MCF 10A (cell line): ENCODE results near the gene MXD4. TPM values are rescaled to one million over a fixed set of nuclear protein-coding genes. Genes with fewer than 3 reads are reported as not detected.

Experiments
- BruUV-seq: library from RNA; stranded (reverse); fragments of 400-500 nt; replicated peaks from 2 replicates; lab custom pipeline; 2021; lab: Mats Ljungman, UMichigan
- CTCF ChIA-PET: fragments of 300-600 bp; sonication (Branson Sonifier 250); formaldehyde crosslinking; extraction: SDS; loops from one replicate; lab custom pipeline; 2021; ENCODE audit warnings: antibody characterized with exemption, inconsistent platforms; lab: Yijun Ruan, JAX
- POLR2A ChIA-PET: fragments of 300-600, 350-650 bp; sonication (Branson Sonifier 250); formaldehyde crosslinking; extraction: SDS; loops from one replicate; lab custom pipeline; 2020; ENCODE audit warnings: antibody characterized with exemption, inconsistent platforms; lab: Yijun Ruan, JAX
- DNase-seq: peaks from one replicate; pipeline ENCODE4 v3.0.0-alpha.2; 2018; ENCODE audit not compliant: unreplicated experiment
- H3K27ac Mint-ChIP-seq: one replicate; pipeline ENCODE4 v1.8.0; 2022; ENCODE audit warnings: mild to moderate bottlenecking, low read depth, mixed read lengths; ENCODE audit not compliant: unreplicated experiment
- H3K27me3 Mint-ChIP-seq: one replicate; pipeline ENCODE4 v1.8.0; 2022; ENCODE audit warnings: mixed read lengths; ENCODE audit not compliant: insufficient read depth, unreplicated experiment
- H3K36me3 Mint-ChIP-seq: one replicate; pipeline ENCODE4 v1.8.0; 2022; ENCODE audit warnings: mild to moderate bottlenecking, moderate library complexity, mixed read lengths; ENCODE audit not compliant: insufficient read depth, unreplicated experiment
- H3K4me1 Mint-ChIP-seq: one replicate; pipeline ENCODE4 v1.8.0; 2022; ENCODE audit warnings: mixed read lengths; ENCODE audit not compliant: insufficient read depth, unreplicated experiment
- H3K4me3 Mint-ChIP-seq: one replicate; pipeline ENCODE4 v1.8.0; 2022; ENCODE audit warnings: mild to moderate bottlenecking, moderate library complexity, mixed read lengths; ENCODE audit not compliant: unreplicated experiment
- H3K9me3 Mint-ChIP-seq: one replicate; pipeline ENCODE4 v1.8.0; 2022; ENCODE audit warnings: mixed read lengths; ENCODE audit not compliant: unreplicated experiment
- CTCF ChIP-seq: fragments of 200-600 bp; IDR thresholded peaks from one replicate; pipeline ENCODE4 v1.8.0; 2022; ENCODE audit warnings: antibody characterized with exemption, mild to moderate bottlenecking; ENCODE audit not compliant: unreplicated experiment
- intact Hi-C: fragments of 100-400 bp; cut with micrococcal nuclease; formaldehyde crosslinking; loops from 2 replicates; pipeline ENCODE4 v1.14.1; 2022
- total RNA-seq: library from RNA; stranded (reverse); gene quantifications from 2 replicates; pipeline ENCODE4 v1.2.3, GENCODE V29; 2022

Gene MXD4
- total RNA-seq, 1 experiment from 2014 or later, result 50.2 TPM

GRCh38 chr4:2273657-2274319 lies 11.9 kb upstream of the MXD4 start:
- intact Hi-C loops, result no loop called here
- CTCF ChIA-PET, result no interaction called here
- Mint-ChIP-seq H3K9me3 (no peaks in the 10 kb centered on the region), H3K27ac (no peak overlapping the region), H3K4me1 (no peaks in the 10 kb centered on the region), H3K36me3 (peaks cover 6% of the 10 kb centered on the region), H3K4me3 (no peak overlapping the region), H3K27me3 (no peaks in the 10 kb centered on the region)
- POLR2A ChIA-PET, result no interaction called here
- no TSS peak for BruUV-seq
- TF ChIP-seq CTCF, result no peak
- DNase-seq, result no peak

GRCh38 chr4:2273221-2273620 lies 11.3 kb upstream of the MXD4 start:
- no peak for DNase-seq
- TF ChIP-seq CTCF, result no peak
- Mint-ChIP-seq H3K4me1 (no peaks in the 10 kb centered on the region), H3K9me3 (no peaks in the 10 kb centered on the region), H3K27me3 (no peaks in the 10 kb centered on the region), H3K27ac (no peak overlapping the region), H3K36me3 (peaks cover 6% of the 10 kb centered on the region), H3K4me3 (no peak overlapping the region)
- intact Hi-C loops, result no loop called here
- no TSS peak for BruUV-seq
- CTCF ChIA-PET, result no interaction called here
- POLR2A ChIA-PET, result no interaction called here

- Mint-ChIP-seq H3K27ac (no peak overlapping the region), H3K4me3 (no peak overlapping the region), H3K27me3 (no peaks in the 10 kb centered on the region), H3K9me3 (no peaks in the 10 kb centered on the region), H3K36me3 (peaks cover 5% of the 10 kb centered on the region), H3K4me1 (no peaks in the 10 kb centered on the region)
- TF ChIP-seq CTCF, result no peak
- BruUV-seq, result no TSS peak
- ChIA-PET CTCF (no interaction called here), POLR2A (no interaction called here)
- intact Hi-C loops, result no loop called here
- DNase-seq, result no peak
Observed at GRCh38 chr4:2272828-2273120, 10.9 kb upstream of the MXD4 start.

- Mint-ChIP-seq H3K36me3 (no peaks in the 10 kb centered on the region), H3K9me3 (no peaks in the 10 kb centered on the region), H3K4me3 (no peak overlapping the region), H3K27me3 (no peaks in the 10 kb centered on the region), H3K4me1 (no peaks in the 10 kb centered on the region), H3K27ac (no peak overlapping the region)
- BruUV-seq, result no TSS peak
- no peak for TF ChIP-seq CTCF
- DNase-seq, result no peak
- POLR2A ChIA-PET, result no interaction called here
- intact Hi-C loops, result no loop called here
- CTCF ChIA-PET, result interaction anchor here (0.6 kb wide), 1 partner anchor 190 kb away, joined by 3 read pairs; no protein-coding TSS in a partner anchor
Observed at GRCh38 chr4:2272026-2272827, 10.3 kb upstream of the MXD4 start.
